ENCODE measurements around the gene NAT8. TPM values are rescaled to one million over a fixed set of nuclear protein-coding genes. Genes with fewer than 3 reads are reported as not detected.

The NAT8 gene
- total and polyA plus RNA-seq, 2 donors (not counting 3 experiments of a cell fraction or from before 2014, with no cell fraction given) = 0.19 TPM; not detected in 1

GRCh38 chr2:73652348-73652747, 10.1 kb upstream of the NAT8 start:
- Histone ChIP-seq H3K4me1 (ENCODE audit: control insufficient read depth, extremely low read depth, insufficient read depth, low read length) (no peaks in the 10 kb centered on the region), H3K9me3 (replicated peaks; ENCODE audit: control insufficient read depth, insufficient read depth, low read length) (no peaks in the 10 kb centered on the region), H2AFZ (ENCODE audit: low read depth, low read length) (no peak overlapping the region), H3K9me1 (replicated peaks; ENCODE audit: control insufficient read depth, extremely low read depth, insufficient read depth, low read length) (no peaks in the 10 kb centered on the region), H3K4me2 (ENCODE audit: insufficient read depth, low read length) (no peak overlapping the region), H3K9ac (replicated peaks; ENCODE audit: extremely low read depth, insufficient read depth, low read length) (no peak overlapping the region), H3K4me3 (replicated peaks in 1 of 3; ENCODE audit: insufficient read depth in 1 of 3, low read depth in 1 of 3, low read length in 3 of 3) (no peak overlapping the region), H4K20me1 (replicated peaks; ENCODE audit: control insufficient read depth, extremely low read depth, insufficient read depth, low read length) (no peaks in the 10 kb centered on the region), H3K79me2 (ENCODE audit: control insufficient read depth, insufficient read depth, low read length) (no peaks in the 10 kb centered on the region), H3K36me3 (ENCODE audit: control insufficient read depth in 2 of 2, extremely low read depth in 1 of 2, insufficient read depth in 2 of 2, low read length in 2 of 2) (no peaks in the 10 kb centered on the region), H3K27ac (ENCODE audit: insufficient read depth, low read depth, low read length) (no peak overlapping the region), H3K27me3 (ENCODE audit: control insufficient read depth in 2 of 2, insufficient read depth in 2 of 2, low read length in 2 of 2) (peaks cover 5 to 11% of the 10 kb centered on the region in 2 experiments)
- dilution Hi-C loops (cut with MboI; ENCODE audit: extremely low pct_ligation_motif_present, low sequenced_read_pairs) (no loop called here), intact Hi-C loops (cut with micrococcal nuclease) (no loop called here)
- BruUV-seq (replicated peaks) = no TSS peak
- FAIRE-seq (no peak), DNase-seq (ENCODE audit: low read depth, low spot score) (no peak)
- TF ChIP-seq MAX (IDR thresholded peaks at IDR 0.05; ENCODE audit: insufficient read depth, insufficient read length) = no peak
- TF ChIP-seq MYC (IDR thresholded peaks at IDR 0.05; ENCODE audit: low read depth, low read length) = no peak
- TF ChIP-seq JUN (IDR thresholded peaks at IDR 0.05; ENCODE audit: borderline replicate concordance, insufficient read depth, insufficient read length, low read depth) = no peak
- TF ChIP-seq FOS (IDR thresholded peaks at IDR 0.05; ENCODE audit: borderline replicate concordance, insufficient read depth, low read length) = no peak
- TF ChIP-seq GATA2 (IDR thresholded peaks at IDR 0.05; ENCODE audit: insufficient read depth, insufficient read length, low read depth, low read length) = no peak
- ChIA-PET POLR2A (no interaction called here), CTCF (no interaction called here)

- Histone ChIP-seq H3K4me1 (ENCODE audit: control insufficient read depth, extremely low read depth, insufficient read depth, low read length) (no peaks in the 10 kb centered on the region), H3K9me1 (replicated peaks; ENCODE audit: control insufficient read depth, extremely low read depth, insufficient read depth, low read length) (no peaks in the 10 kb centered on the region), H3K4me3 (replicated peaks in 1 of 3; ENCODE audit: insufficient read depth in 1 of 3, low read depth in 1 of 3, low read length in 3 of 3) (no peak overlapping the region), H3K9ac (replicated peaks; ENCODE audit: extremely low read depth, insufficient read depth, low read length) (no peak overlapping the region), H3K4me2 (ENCODE audit: insufficient read depth, low read length) (no peak overlapping the region), H3K9me3 (replicated peaks; ENCODE audit: control insufficient read depth, insufficient read depth, low read length) (no peaks in the 10 kb centered on the region), H2AFZ (ENCODE audit: low read depth, low read length) (no peak overlapping the region), H4K20me1 (replicated peaks; ENCODE audit: control insufficient read depth, extremely low read depth, insufficient read depth, low read length) (no peaks in the 10 kb centered on the region), H3K27me3 (ENCODE audit: control insufficient read depth in 2 of 2, insufficient read depth in 2 of 2, low read length in 2 of 2) (peaks cover 5 to 11% of the 10 kb centered on the region in 2 experiments), H3K27ac (ENCODE audit: insufficient read depth, low read depth, low read length) (no peak overlapping the region), H3K36me3 (ENCODE audit: control insufficient read depth in 2 of 2, extremely low read depth in 1 of 2, insufficient read depth in 2 of 2, low read length in 2 of 2) (no peaks in the 10 kb centered on the region), H3K79me2 (ENCODE audit: control insufficient read depth, insufficient read depth, low read length) (no peaks in the 10 kb centered on the region)
- intact Hi-C loops (cut with micrococcal nuclease) (no loop called here), dilution Hi-C loops (cut with MboI; ENCODE audit: extremely low pct_ligation_motif_present, low sequenced_read_pairs) (no loop called here)
- DNase-seq (ENCODE audit: low read depth, low spot score) = no peak
- ChIA-PET POLR2A (no interaction called here), CTCF (interaction anchor here (1.0 kb wide), 1 partner anchor 28 kb away, joined by 3 read pairs; no protein-coding TSS in a partner anchor)
- FAIRE-seq = no peak
- TF ChIP-seq EZH2 (IDR thresholded peaks at IDR 0.05; ENCODE audit: borderline replicate concordance, low read depth, low read length, severe bottlenecking) = no peak
- TF ChIP-seq JUN (IDR thresholded peaks at IDR 0.05; ENCODE audit: borderline replicate concordance, insufficient read depth, insufficient read length, low read depth) = no peak
- no peak for TF ChIP-seq POLR2AphosphoS5 (IDR thresholded peaks at IDR 0.05; ENCODE audit: insufficient read depth, low read depth, low read length)
- TF ChIP-seq MAX (IDR thresholded peaks at IDR 0.05; ENCODE audit: insufficient read depth, insufficient read length) = no peak
- no peak for TF ChIP-seq FOS (IDR thresholded peaks at IDR 0.05; ENCODE audit: borderline replicate concordance, insufficient read depth, low read length)
- no peak for TF ChIP-seq GATA2 (IDR thresholded peaks at IDR 0.05; ENCODE audit: insufficient read depth, insufficient read length, low read depth, low read length)
- TF ChIP-seq CTCF (IDR thresholded peaks at IDR 0.05; ENCODE audit: extremely low read depth in 1 of 2, insufficient read depth in 1 of 2, low read depth in 1 of 2, low read length in 2 of 2) = no peak
- no peak for TF ChIP-seq POLR2A (IDR thresholded peaks at IDR 0.05; ENCODE audit: low read depth, low read length)
- TF ChIP-seq MYC (IDR thresholded peaks at IDR 0.05; ENCODE audit: low read depth, low read length) = no peak
- BruUV-seq (replicated peaks) = no TSS peak
Observed at GRCh38 chr2:73651591-73652230, 9.5 kb upstream of the NAT8 start.

All from endothelial cell of umbilical vein (primary cell).